Jurkat, Clone E6-1 (cell line): ENCODE measurements around the gene RGS6.

Experiments
- DNase-seq: peaks from one replicate; pipeline ENCODE4 v3.0.0-alpha.2; 2011; ENCODE audit warnings: low read depth, low spot score
- H3K4me3 ChIP-seq: 2 replicates; pipeline ENCODE4 v1.5.1; 2011; ENCODE audit warnings: mild to moderate bottlenecking, low read length, control low read depth, moderate library complexity

RGS6 gene

DNA sequence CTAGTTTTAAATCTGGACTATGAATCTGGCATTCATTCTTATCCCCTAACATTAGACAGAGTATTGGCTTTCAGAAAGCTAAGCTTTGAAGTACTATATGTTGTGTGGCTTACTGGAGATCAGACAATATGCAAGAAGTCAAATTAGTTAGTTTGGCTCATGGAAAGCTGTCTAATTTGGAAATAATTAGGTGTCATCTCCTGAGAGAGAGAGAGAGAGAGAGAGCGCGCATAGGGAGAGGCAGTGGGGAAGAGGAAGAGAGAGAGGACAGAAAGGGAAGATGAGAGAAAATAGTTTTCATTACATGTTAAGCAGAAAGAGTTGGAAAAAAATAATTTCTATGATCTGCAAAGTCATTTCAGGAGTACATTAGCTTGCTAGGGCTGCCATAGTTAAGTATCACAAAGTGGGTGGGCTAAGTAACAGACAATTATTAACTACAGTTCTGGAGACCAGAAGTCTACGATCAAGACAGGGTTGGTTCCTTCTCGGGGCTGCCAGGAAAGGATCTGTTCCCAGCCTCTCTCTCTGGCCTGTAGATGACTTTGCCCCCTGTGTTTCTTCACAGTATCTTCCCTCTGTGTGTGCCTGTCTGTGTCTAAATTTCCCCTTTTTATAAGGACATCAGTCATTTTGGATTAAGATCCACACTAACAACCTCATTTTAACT is 404.2 kb downstream of the RGS6 start:
- DNase-seq = no peak
- no peak overlapping the region for H3K4me3 ChIP-seq

GRCh38 chr14:72341237-72341636 is 409.0 kb downstream of the RGS6 start:
- H3K4me3 ChIP-seq = no peak overlapping the region
- no peak for DNase-seq

- no peak for DNase-seq
- H3K4me3 ChIP-seq = no peak overlapping the region
Measured at GRCh38 chr14:72341686-72342085, 409.5 kb downstream of the RGS6 start.

- no peak for DNase-seq
- H3K4me3 ChIP-seq = no peak overlapping the region
Measured at GRCh38 chr14:72347118-72347517, 414.9 kb downstream of the RGS6 start.

GRCh38 chr14:72350215-72350614 is 418.0 kb downstream of the RGS6 start:
- no peak overlapping the region for H3K4me3 ChIP-seq
- no peak for DNase-seq

- no peak overlapping the region for H3K4me3 ChIP-seq
Measured at GRCh38 chr14:72352012-72352411, 419.8 kb downstream of the RGS6 start.

GRCh38 chr14:72366619-72367018 is 434.4 kb downstream of the RGS6 start:
- H3K4me3 ChIP-seq = no peak overlapping the region
- no peak for DNase-seq

More at GRCh38 chr14:72352012-72352411, 419.8 kb downstream of the RGS6 start:
- no peak for DNase-seq

- no peak overlapping the region for H3K4me3 ChIP-seq
- no peak for DNase-seq
Measured at GRCh38 chr14:72369106-72369505, 436.9 kb downstream of the RGS6 start.

DNA sequence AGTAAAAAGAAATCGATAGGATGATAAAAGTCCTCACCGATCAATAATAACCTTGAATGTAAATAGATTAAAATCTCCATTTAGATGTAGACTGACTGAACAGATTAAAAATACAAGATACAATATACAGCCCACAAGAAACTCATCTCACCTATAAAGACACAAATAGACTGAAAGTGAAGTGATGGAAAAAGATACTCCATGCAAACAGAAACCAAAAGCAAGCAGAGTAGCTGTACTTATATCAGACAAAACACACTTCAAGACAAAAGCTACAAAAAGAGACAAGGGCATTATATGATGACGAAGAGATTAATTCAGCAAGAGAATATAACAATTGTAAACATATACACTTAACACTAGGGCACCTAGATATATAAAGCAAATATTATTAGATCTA is 444.8 kb downstream of the RGS6 start:
- DNase-seq = no peak
- no peak overlapping the region for H3K4me3 ChIP-seq

- H3K4me3 ChIP-seq = no peak overlapping the region
- DNase-seq = no peak
Measured at GRCh38 chr14:72380456-72380855, 448.2 kb downstream of the RGS6 start.

DNA sequence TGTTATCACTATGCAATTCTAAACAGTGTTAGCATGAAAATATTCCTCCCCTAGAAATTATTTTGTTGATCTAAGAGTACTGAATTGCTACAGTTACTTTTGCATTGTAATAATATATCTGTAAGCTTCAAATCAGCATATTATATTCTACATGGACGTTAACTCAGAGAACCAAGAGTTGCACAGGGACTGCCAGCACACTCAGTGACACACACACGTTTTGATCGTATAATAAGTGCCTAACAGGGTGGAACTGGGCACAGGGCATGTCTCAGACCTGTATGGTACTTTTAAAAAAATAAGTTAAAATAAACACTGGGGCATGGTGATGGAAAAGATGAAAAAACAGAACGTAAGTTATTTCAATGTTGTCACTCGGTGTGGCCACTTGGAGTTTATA is 451.6 kb downstream of the RGS6 start:
- DNase-seq = no peak
- H3K4me3 ChIP-seq = no peak overlapping the region

DNA sequence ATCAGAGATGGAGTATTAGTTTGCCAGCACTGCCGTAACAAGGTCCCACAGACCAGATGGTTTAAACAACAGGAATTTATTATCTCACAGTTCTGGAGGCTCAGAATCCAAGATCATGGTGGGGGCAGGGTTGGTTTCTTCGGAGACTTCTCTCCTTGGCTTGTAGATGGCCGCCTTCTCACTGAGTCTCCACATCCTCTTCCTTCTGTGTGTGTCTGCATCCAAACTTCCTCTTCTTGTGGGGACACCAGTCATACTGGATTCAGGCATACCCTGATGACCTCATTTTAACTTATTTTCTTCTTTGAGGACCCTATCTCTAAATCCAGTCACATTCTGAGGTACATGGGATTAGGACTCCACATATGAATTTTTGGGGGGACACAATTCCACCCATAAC is 455.5 kb downstream of the RGS6 start:
- DNase-seq = no peak
- no peak overlapping the region for H3K4me3 ChIP-seq

DNA sequence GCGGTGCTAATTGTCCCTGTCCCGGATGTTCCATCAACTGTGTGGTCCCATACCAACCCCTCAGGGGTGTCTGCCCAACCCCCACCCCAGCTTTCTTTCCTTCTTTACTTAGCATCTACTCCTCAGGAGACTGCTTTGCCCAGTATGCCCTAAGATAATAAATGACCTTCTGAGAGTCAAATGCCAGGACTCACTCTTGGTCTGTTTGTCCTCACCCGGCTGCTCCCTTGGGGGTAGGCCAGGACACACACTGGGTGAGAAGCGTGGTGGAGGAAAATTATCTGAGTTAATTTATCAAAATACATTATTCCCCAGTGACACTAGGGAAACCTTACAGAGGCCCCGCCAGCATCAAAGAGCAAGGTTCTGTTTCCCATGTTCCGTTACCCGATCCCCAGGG is 457.0 kb downstream of the RGS6 start:
- no peak overlapping the region for H3K4me3 ChIP-seq
- DNase-seq = no peak

GRCh38 chr14:72401101-72401625 is 468.9 kb downstream of the RGS6 start:
- H3K4me3 ChIP-seq = no peak overlapping the region
- no peak for DNase-seq

- DNase-seq = peak; percentile 95
- peak overlapping the region; percentile 0 for H3K4me3 ChIP-seq
Measured at GRCh38 chr14:72401632-72402376, 469.6 kb downstream of the RGS6 start.

GRCh38 chr14:72402377-72402772 is 470.1 kb downstream of the RGS6 start:
- DNase-seq = peak; percentile 32
- H3K4me3 ChIP-seq = peak overlapping the region; percentile 0; the same call in 1 of the 2 replicates

GRCh38 chr14:72404106-72404774 is 472.0 kb downstream of the RGS6 start:
- DNase-seq = no peak
- no peak overlapping the region for H3K4me3 ChIP-seq

DNA sequence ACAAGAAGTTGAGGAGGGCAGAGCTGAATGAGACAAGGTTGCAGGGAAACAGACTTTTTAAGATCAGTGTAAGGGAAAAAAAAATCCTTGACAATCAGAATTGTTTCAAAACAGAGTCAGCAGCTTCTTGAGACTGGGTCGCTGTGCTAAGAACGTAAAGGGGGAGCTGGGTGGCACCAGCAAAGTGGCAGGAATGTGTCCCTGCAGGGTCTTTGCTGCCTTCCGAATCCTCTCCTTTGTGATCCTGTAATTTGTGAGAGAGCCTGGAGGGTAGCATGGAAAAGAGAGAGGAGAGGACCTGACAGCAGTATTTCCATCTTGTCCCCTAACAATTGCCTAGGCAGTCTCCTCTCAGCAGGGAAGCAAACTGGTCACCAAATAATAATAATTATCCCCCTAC is 472.8 kb downstream of the RGS6 start:
- no peak for DNase-seq
- H3K4me3 ChIP-seq = no peak overlapping the region

DNA sequence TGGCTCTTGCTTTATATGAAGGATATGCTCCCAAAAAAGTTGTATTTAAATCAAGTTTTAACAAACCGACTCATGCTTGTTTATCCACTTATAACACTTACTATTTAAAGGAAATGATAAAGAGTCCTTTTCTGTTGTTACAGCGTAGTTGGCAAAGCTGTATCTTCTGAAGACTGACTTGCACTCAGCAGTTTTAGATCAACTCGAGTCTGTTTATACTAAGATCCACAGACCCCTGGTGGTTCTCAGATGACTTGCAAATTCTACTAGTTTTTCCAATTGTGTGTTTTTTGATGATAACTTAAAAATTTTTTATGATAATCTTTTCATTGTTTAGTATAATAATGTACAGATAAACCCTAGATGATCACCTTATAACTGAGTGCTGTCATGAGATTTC is 475.8 kb downstream of the RGS6 start:
- no peak overlapping the region for H3K4me3 ChIP-seq
- peak; percentile 14 for DNase-seq

DNA sequence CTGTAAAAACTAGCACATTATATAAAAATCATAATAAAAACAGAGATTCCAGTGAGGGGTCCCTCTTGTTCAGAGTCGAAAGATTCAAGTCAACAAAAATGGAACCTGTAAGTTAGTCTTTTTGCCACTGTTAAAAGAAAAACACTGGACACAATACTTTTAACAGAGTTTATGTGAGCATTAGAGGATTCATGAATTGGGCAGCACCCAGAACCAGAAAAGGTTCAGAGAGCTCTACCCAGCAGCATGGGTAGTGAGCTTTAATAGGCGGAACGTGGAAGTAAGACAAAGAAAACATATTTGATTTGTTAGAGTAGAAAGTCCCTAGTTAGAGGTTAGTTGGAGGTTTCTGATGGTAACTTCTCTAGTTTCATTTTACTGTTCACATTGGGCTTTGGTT is 476.8 kb downstream of the RGS6 start:
- DNase-seq = no peak
- no peak overlapping the region for H3K4me3 ChIP-seq
